Smooth muscle cell (in vitro differentiated cells): ENCODE data around the gene TPD52L2. TPM values are rescaled to one million over a fixed set of nuclear protein-coding genes. Genes with fewer than 3 reads are reported as not detected.

Source experiments
- DNase-seq: peaks from one replicate; lab custom pipeline; 2025; ENCODE audit not compliant: unreplicated experiment; lab: John Stamatoyannopoulos, UW
- H2AFZ ChIP-seq: fragments of 200-600 bp; sonication (generic); 2 replicates; pipeline ENCODE4 v1.6.0; 2016; ENCODE audit warnings: antibody characterized with exemption, low read depth, mild to moderate bottlenecking
- H3F3A ChIP-seq: fragments of 200-600 bp; sonication (generic); 2 replicates; pipeline ENCODE4 v1.6.0; 2017; ENCODE audit warnings: antibody characterized with exemption, low read depth
- H3K27ac ChIP-seq: fragments of 200-600 bp; sonication (generic); 2 replicates; pipeline ENCODE4 v1.5.1; 2016; ENCODE audit warnings: low read depth, mild to moderate bottlenecking
- H3K27me3 ChIP-seq: fragments of 200-600 bp; sonication (generic); 2 replicates; pipeline ENCODE4 v1.6.1; 2016; ENCODE audit warnings: low read depth, mild to moderate bottlenecking
- H3K36me3 ChIP-seq: fragments of 200-600 bp; sonication (generic); 2 replicates; pipeline ENCODE4 v1.5.1; 2016; ENCODE audit warnings: low read depth
- H3K4me1 ChIP-seq: fragments of 200-600 bp; sonication (generic); 2 replicates; pipeline ENCODE4 v1.5.1; 2016; ENCODE audit warnings: low read depth
- H3K4me2 ChIP-seq: fragments of 200-600 bp; sonication (generic); 2 replicates; pipeline ENCODE4 v1.6.0; 2016; ENCODE audit warnings: mild to moderate bottlenecking
- H3K4me3 ChIP-seq: fragments of 200-600 bp; sonication (generic); 2 replicates; pipeline ENCODE4 v1.5.1; 2016; ENCODE audit warnings: mild to moderate bottlenecking
- H3K79me2 ChIP-seq: fragments of 200-600 bp; sonication (generic); 2 replicates; pipeline ENCODE4 v1.6.0; 2016; ENCODE audit warnings: low read depth, mild to moderate bottlenecking
- H3K9ac ChIP-seq: fragments of 200-600 bp; sonication (generic); 2 replicates; pipeline ENCODE4 v1.6.0; 2016; ENCODE audit warnings: low read depth
- H3K9me3 ChIP-seq: fragments of 200-600 bp; sonication (generic); replicated peaks from 2 replicates; pipeline ENCODE4 v1.5.1; 2016; ENCODE audit warnings: low read depth
- H4K20me1 ChIP-seq: fragments of 200-600 bp; sonication (generic); 2 replicates; pipeline ENCODE4 v1.6.0; 2016; ENCODE audit warnings: low read depth
- WGBS: methylation state at CpG from one replicate; pipeline ENCODE4 v1.1.7; 2016; ENCODE audit warnings: low lambda C conversion rate; 5-methylcytosine and 5-hydroxymethylcytosine counted together
- polyA plus RNA-seq: library from polyadenylated mRNA; unstranded; fragments of >200 nt; fragmentation: Nextera tagmentation; extraction: Ambion mirVana; gene quantifications from 2 replicates; pipeline ENCODE4 v1.2.1, GENCODE V29; 2016
- total RNA-seq: library from RNA; depleted of rRNA; stranded (reverse); fragments of >200 nt; gene quantifications from 2 replicates; pipeline ENCODE4 v1.2.3, GENCODE V29; 2014
- TF ChIP-seq, protein P1 (sequence below): fragments of 200-600 bp; sonication (generic); IDR thresholded peaks from 2 replicates; pipeline ENCODE4 v1.5.1; 2017; ENCODE audit warnings: borderline replicate concordance, mild to moderate bottlenecking, antibody characterized with exemption; ENCODE audit not compliant: insufficient read depth, poor library complexity, severe bottlenecking

The TPD52L2 gene
- total and polyA plus RNA-seq, 2 experiments from 2014 or later = 74.4 to 93.8 TPM

DNA sequence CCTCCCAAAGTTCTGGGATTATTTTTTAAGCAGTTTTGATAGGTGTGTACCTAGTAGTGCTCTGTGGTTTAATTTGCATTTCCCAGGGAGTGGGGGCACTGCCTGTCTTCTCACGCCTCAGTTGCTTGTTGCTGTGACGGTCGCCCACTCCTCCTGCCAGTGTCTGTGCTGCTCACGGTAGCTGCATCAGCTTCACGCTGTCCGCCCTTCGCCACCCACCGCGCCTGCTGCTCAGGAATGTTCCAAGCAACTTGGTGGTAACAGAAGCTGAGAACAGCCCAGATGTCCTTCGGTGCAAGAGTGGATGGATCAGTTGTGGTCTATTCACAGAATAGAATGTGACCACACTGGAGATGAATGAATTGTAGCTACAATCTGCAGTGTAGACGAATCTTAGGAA is 52.7 kb downstream of the TPD52L2 start:
- no peak for DNase-seq
- WGBS = 85% methylated on average over 11 of the region's 11 CpGs
- TF ChIP-seq, protein P1, sequence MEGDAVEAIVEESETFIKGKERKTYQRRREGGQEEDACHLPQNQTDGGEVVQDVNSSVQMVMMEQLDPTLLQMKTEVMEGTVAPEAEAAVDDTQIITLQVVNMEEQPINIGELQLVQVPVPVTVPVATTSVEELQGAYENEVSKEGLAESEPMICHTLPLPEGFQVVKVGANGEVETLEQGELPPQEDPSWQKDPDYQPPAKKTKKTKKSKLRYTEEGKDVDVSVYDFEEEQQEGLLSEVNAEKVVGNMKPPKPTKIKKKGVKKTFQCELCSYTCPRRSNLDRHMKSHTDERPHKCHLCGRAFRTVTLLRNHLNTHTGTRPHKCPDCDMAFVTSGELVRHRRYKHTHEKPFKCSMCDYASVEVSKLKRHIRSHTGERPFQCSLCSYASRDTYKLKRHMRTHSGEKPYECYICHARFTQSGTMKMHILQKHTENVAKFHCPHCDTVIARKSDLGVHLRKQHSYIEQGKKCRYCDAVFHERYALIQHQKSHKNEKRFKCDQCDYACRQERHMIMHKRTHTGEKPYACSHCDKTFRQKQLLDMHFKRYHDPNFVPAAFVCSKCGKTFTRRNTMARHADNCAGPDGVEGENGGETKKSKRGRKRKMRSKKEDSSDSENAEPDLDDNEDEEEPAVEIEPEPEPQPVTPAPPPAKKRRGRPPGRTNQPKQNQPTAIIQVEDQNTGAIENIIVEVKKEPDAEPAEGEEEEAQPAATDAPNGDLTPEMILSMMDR = no peak

DNA sequence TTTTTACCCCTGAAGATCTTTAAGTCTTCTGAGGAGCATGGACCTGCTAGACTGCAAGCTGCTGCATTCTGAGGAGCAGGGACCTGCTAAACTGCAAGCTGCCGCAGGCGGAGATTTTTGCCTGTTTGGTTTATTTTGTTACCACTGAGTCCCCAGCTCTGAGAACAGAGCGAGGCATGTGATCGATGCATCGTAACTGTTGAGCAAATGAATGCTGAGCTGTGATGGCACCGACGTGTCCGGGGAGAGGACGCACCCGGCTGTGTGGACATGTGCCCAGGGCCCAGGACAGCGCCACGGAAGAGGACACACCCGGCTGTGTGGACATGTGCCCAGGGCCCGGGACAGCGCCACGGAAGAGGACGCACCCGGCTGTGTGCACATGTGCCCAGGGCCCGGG is 54.1 kb downstream of the TPD52L2 start:
- no peak overlapping the region for H3K4me2 ChIP-seq
- H3F3A ChIP-seq = no peaks in the 10 kb centered on the region
- no peak overlapping the region for H3K9ac ChIP-seq
- H3K4me3 ChIP-seq = no peak overlapping the region
- TF ChIP-seq, protein P1 = no peak
- peaks cover 89% of the 10 kb centered on the region for H3K79me2 ChIP-seq
- H3K36me3 ChIP-seq = no peaks in the 10 kb centered on the region
- no peaks in the 10 kb centered on the region for H3K4me1 ChIP-seq
- over 99% methylated on average over 16 of the region's 19 CpGs for WGBS
- H3K9me3 ChIP-seq = no peaks in the 10 kb centered on the region
- DNase-seq = no peak
- peaks cover 93% of the 10 kb centered on the region for H4K20me1 ChIP-seq
- H3K27ac ChIP-seq = no peak overlapping the region
- no peaks in the 10 kb centered on the region for H3K27me3 ChIP-seq
- H2AFZ ChIP-seq = no peak overlapping the region

More for the DNA sequence above, 52.7 kb downstream of the TPD52L2 start:
- Histone ChIP-seq H3K27me3 (no peaks in the 10 kb centered on the region), H3K4me2 (no peak overlapping the region), H3K79me2 (peaks cover 89% of the 10 kb centered on the region), H3K4me1 (no peaks in the 10 kb centered on the region), H3K4me3 (no peak overlapping the region), H3K9ac (no peak overlapping the region), H2AFZ (no peak overlapping the region), H3K9me3 (no peaks in the 10 kb centered on the region), H3K27ac (no peak overlapping the region), H3K36me3 (no peaks in the 10 kb centered on the region), H3F3A (no peaks in the 10 kb centered on the region), H4K20me1 (peaks cover 93% of the 10 kb centered on the region)

DNA sequence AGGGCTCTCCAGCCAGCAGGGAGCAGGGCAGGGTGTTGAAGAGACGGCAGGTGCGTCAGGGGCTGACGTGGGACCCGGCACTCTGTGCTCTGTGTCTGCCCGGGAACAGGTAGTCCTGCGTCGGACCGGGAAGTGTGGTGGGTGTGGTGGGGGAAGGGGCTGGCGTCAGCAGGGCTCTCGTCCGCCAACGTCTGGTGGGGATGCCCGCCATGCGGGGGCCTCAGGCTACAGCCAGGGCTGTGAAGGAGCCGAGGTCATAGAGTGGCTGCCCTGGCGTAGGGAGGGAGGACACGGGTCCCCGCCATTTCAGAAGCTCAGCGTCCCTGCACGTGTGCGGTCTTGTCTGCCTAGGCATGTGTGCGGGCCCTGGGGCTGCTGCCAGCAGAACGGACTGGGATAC is 55.2 kb downstream of the TPD52L2 start:
- no peaks in the 10 kb centered on the region for H3F3A ChIP-seq
- no peak overlapping the region for H2AFZ ChIP-seq
- H3K9ac ChIP-seq = no peak overlapping the region
- no peaks in the 10 kb centered on the region for H3K9me3 ChIP-seq
- no peaks in the 10 kb centered on the region for H3K4me1 ChIP-seq
- H3K79me2 ChIP-seq = peaks cover 85% of the 10 kb centered on the region
- no peaks in the 10 kb centered on the region for H3K36me3 ChIP-seq
- 98% methylated on average over 22 of the region's 23 CpGs for WGBS
- DNase-seq = no peak
- H3K4me2 ChIP-seq = no peak overlapping the region
- peaks cover 93% of the 10 kb centered on the region for H4K20me1 ChIP-seq
- no peak overlapping the region for H3K4me3 ChIP-seq
- TF ChIP-seq, protein P1 = no peak
- H3K27ac ChIP-seq = no peak overlapping the region
- no peaks in the 10 kb centered on the region for H3K27me3 ChIP-seq

DNA sequence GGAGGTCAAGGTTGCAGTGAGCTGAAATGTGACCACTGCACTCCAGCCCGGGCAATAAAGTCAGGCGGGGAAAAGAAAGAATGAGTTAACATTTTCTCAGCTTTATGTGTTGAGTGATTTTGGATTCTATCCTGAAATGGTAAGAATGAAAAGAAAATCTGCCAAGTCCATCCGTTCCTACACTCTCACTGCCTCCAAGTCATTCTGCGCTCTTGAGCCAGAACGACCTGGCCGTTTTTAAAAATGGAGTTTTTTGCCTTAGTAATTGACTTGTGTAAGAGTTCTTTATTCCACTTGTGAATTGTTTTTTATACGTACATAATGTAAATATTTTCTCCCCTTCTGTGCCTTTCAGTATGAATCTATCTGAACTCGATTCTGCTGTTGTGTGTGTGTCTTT is 58.6 kb downstream of the TPD52L2 start:
- no peak overlapping the region for H3K4me2 ChIP-seq
- no peak for DNase-seq
- no peaks in the 10 kb centered on the region for H3K36me3 ChIP-seq
- no peak overlapping the region for H3K9ac ChIP-seq
- no peaks in the 10 kb centered on the region for H3K4me1 ChIP-seq
- peaks cover 93% of the 10 kb centered on the region for H4K20me1 ChIP-seq
- no peak overlapping the region for H2AFZ ChIP-seq
- peaks cover 73% of the 10 kb centered on the region for H3K79me2 ChIP-seq
- TF ChIP-seq, protein P1 = no peak
- no peaks in the 10 kb centered on the region for H3K9me3 ChIP-seq
- no peak overlapping the region for H3K4me3 ChIP-seq
- no peak overlapping the region for H3K27ac ChIP-seq
- H3K27me3 ChIP-seq = no peaks in the 10 kb centered on the region
- H3F3A ChIP-seq = no peaks in the 10 kb centered on the region
- 92% methylated on average over 8 of the region's 8 CpGs for WGBS
